MM.1S (cell line): ENCODE results near the gene CD300LF.

Source experiments
- DNase-seq: peaks from one replicate; pipeline ENCODE4 v3.0.0-alpha.2; 2015
- H2AFZ ChIP-seq: fragments of 300-600 bp; sonication (generic); 2 replicates; pipeline ENCODE4 v1.6.0; 2016; ENCODE audit warnings: antibody characterized with exemption, low read length
- H3F3A ChIP-seq: fragments of 300-600 bp; sonication (generic); 2 replicates; pipeline ENCODE4 v1.6.1; 2016; ENCODE audit warnings: mild to moderate bottlenecking, antibody characterized with exemption, low read length, moderate library complexity, mixed read lengths; ENCODE audit not compliant: insufficient read depth
- H3K27ac ChIP-seq: fragments of 300-600 bp; sonication (generic); 2 replicates; pipeline ENCODE4 v1.5.1; 2016; ENCODE audit warnings: mild to moderate bottlenecking, low read length
- H3K27me3 ChIP-seq: fragments of 300-600 bp; sonication (generic); replicated peaks from 2 replicates; pipeline ENCODE4 v1.6.0; 2016; ENCODE audit warnings: low read length; ENCODE audit not compliant: insufficient read depth
- H3K36me3 ChIP-seq: fragments of 300-600 bp; sonication (generic); replicated peaks from 2 replicates; pipeline ENCODE4 v1.6.1; 2016; ENCODE audit warnings: mild to moderate bottlenecking, low read length, mixed read lengths; ENCODE audit not compliant: insufficient read depth
- H3K4me1 ChIP-seq: fragments of 300-600 bp; sonication (generic); 2 replicates; pipeline ENCODE4 v1.6.1; 2016; ENCODE audit warnings: low read length, mixed read lengths
- H3K4me2 ChIP-seq: fragments of 300-600 bp; sonication (generic); 2 replicates; pipeline ENCODE4 v1.6.0; 2016; ENCODE audit warnings: low read depth, low read length
- H3K4me3 ChIP-seq: fragments of 300-600 bp; sonication (generic); 2 replicates; pipeline ENCODE4 v1.5.1; 2016; ENCODE audit warnings: low read length, mixed read lengths
- H3K79me2 ChIP-seq: fragments of 300-600 bp; sonication (generic); 2 replicates; pipeline ENCODE4 v1.6.1; 2016; ENCODE audit warnings: mixed run types, low read length, mixed read lengths
- H3K9ac ChIP-seq: fragments of 300-600 bp; sonication (generic); 2 replicates; pipeline ENCODE4 v1.6.1; 2016; ENCODE audit warnings: low read length, mixed read lengths
- H3K9me2 ChIP-seq: fragments of 300-600 bp; sonication (generic); replicated peaks from 2 replicates; pipeline ENCODE4 v1.6.1; 2016; ENCODE audit warnings: mild to moderate bottlenecking, low read length, mixed read lengths; ENCODE audit not compliant: insufficient read depth
- H3K9me3 ChIP-seq: fragments of 300-600 bp; sonication (generic); replicated peaks from 2 replicates; pipeline ENCODE4 v1.6.1; 2016; ENCODE audit warnings: mild to moderate bottlenecking, low read length, mixed read lengths; ENCODE audit not compliant: insufficient read depth
- H4K20me1 ChIP-seq: fragments of 300-600 bp; sonication (generic); 2 replicates; pipeline ENCODE4 v1.6.1; 2016; ENCODE audit warnings: mild to moderate bottlenecking, low read length, moderate library complexity, mixed read lengths; ENCODE audit not compliant: insufficient read depth
- CTCF ChIP-seq: fragments of 300-600 bp; sonication (generic); IDR thresholded peaks from 2 replicates; pipeline ENCODE4 v1.5.1; 2016; ENCODE audit warnings: antibody characterized with exemption, low read length, mixed read lengths
- EZH2 ChIP-seq: fragments of 300-600 bp; sonication (generic); optimal IDR thresholded peaks from 2 replicates; pipeline ENCODE3; 2017; ENCODE audit warnings: low read depth, mild to moderate bottlenecking, antibody characterized with exemption, low read length, mixed read lengths
- EZH2phosphoT487 ChIP-seq: fragments of 300-600 bp; sonication (generic); IDR thresholded peaks from 2 replicates; pipeline ENCODE4 v1.6.1; 2018; ENCODE audit warnings: antibody characterized with exemption, low read length

The CD300LF gene

GRCh38 chr17:74690409-74690825 is 22.3 kb downstream of the CD300LF start:
- TF ChIP-seq EZH2 (no peak), CTCF (no peak)
- Histone ChIP-seq H3K9me2 (no peaks in the 10 kb centered on the region), H3K9me3 (no peaks in the 10 kb centered on the region), H3K79me2 (no peaks in the 10 kb centered on the region), H3K27me3 (no peaks in the 10 kb centered on the region), H3K4me2 (no peak overlapping the region), H4K20me1 (no peaks in the 10 kb centered on the region), H3K36me3 (no peaks in the 10 kb centered on the region), H3K4me3 (no peak overlapping the region), H3K27ac (no peak overlapping the region), H3K4me1 (peaks cover 20% of the 10 kb centered on the region), H3F3A (peaks cover 14% of the 10 kb centered on the region), H3K9ac (no peak overlapping the region), H2AFZ (no peak overlapping the region)
- DNase-seq = no peak

- H3K9me2 ChIP-seq = no peaks in the 10 kb centered on the region
- H3K79me2 ChIP-seq = no peaks in the 10 kb centered on the region
- no peaks in the 10 kb centered on the region for H4K20me1 ChIP-seq
- H3K9me3 ChIP-seq = no peaks in the 10 kb centered on the region
- peak overlapping the region; percentile 97; the same call in 1 of the 2 replicates for H3K27ac ChIP-seq
- peaks cover 20% of the 10 kb centered on the region for H3K4me1 ChIP-seq
- H3K27me3 ChIP-seq = no peaks in the 10 kb centered on the region
- no peaks in the 10 kb centered on the region for H3K36me3 ChIP-seq
- peaks cover 14% of the 10 kb centered on the region for H3F3A ChIP-seq
- no peak overlapping the region for H2AFZ ChIP-seq
- H3K9ac ChIP-seq = no peak overlapping the region
- no peak overlapping the region for H3K4me3 ChIP-seq
- peak; percentile 36 for DNase-seq
- H3K4me2 ChIP-seq = peak overlapping the region; percentile 50; the same call in 1 of the 2 replicates
- TF ChIP-seq CTCF = no peak
- no peak for TF ChIP-seq EZH2
- no peak for TF ChIP-seq EZH2phosphoT487
Measured at GRCh38 chr17:74687886-74688285, 24.8 kb downstream of the CD300LF start.

- Histone ChIP-seq H4K20me1 (no peaks in the 10 kb centered on the region), H3K9me2 (no peaks in the 10 kb centered on the region), H2AFZ (no peak overlapping the region), H3K36me3 (no peaks in the 10 kb centered on the region), H3K27me3 (no peaks in the 10 kb centered on the region), H3K4me2 (no peak overlapping the region), H3K79me2 (no peaks in the 10 kb centered on the region), H3K4me3 (no peak overlapping the region), H3K9me3 (no peaks in the 10 kb centered on the region), H3F3A (peaks cover 14% of the 10 kb centered on the region), H3K4me1 (peaks cover 20% of the 10 kb centered on the region), H3K27ac (no peak overlapping the region), H3K9ac (no peak overlapping the region)
- TF ChIP-seq EZH2phosphoT487 = no peak
- peak; percentile 24 for TF ChIP-seq CTCF
- DNase-seq = peak; percentile 51
Measured at GRCh38 chr17:74686761-74687160, 26.0 kb downstream of the CD300LF start.
